SW480 (cell line): ENCODE results near the gene HCN2.
A peak's percentile ranks its signal among the peaks of the same experiment; 100 is the strongest.
"Not testable (repeated sequence)": the region's sequence is repeated elsewhere in the genome, so short reads cannot be mapped to it uniquely, and the experiment has no call there.

Source experiments
- DNase-seq: peaks from one replicate; pipeline ENCODE4 v3.0.0-alpha.2; 2016; ENCODE audit warnings: low spot score

Gene HCN2

DNA sequence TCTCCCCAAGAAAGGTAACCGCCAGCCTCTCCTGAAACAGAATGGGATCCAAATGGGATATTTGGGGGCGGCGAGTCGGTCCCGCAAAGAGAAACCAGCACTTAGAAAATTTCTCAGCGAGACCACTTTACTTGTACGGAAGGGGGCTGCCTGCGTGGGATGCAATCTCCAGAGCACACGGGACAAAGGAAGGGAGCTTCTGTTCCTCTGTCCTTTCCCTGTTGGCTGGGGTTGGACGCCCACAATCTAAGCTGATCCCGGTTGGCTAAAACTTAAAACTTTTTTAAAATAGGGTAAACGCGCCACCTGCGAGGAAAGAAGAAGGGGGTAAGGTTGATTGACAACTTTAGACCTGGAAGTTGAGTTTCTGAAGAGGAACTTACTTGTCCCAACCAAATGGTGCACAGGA lies 18.1 kb upstream of the HCN2 start:
- DNase-seq = peak; percentile 53

DNA sequence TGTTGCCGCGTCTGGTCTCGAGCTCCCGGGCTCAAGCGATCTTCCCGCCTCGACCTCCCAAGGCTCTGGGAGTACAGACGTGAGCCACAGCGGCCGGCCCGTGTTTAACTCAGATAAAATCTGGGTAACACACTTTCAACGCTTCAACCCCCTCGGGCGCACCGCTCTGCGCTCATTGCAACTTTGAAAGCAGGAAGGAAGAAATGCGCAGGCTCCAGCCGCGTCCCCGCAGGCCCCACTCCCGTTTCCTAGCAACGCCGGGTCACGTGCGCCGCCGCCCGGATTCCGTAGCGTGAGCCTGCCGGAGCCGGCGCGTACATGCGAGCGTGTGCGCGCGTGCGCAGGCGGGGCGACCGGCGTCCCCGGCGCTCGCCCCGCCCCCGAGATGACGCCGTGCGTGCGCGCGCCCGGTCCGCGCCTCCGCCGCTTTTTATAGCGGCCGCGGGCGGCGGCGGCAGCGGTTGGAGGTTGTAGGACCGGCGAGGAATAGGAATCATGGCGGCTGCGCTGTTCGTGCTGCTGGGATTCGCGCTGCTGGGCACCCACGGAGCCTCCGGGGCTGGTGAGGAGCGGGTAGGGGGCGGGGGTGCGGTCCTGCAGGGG lies 17.4 kb upstream of the HCN2 start, which contains the start of gene BSG:
TSS of gene BSG (plus strand) at position 457 of the 603 bp plus-strand sequence. CDS start at position 496, 39 bp downstream.
- peak; percentile 91 for DNase-seq

DNA sequence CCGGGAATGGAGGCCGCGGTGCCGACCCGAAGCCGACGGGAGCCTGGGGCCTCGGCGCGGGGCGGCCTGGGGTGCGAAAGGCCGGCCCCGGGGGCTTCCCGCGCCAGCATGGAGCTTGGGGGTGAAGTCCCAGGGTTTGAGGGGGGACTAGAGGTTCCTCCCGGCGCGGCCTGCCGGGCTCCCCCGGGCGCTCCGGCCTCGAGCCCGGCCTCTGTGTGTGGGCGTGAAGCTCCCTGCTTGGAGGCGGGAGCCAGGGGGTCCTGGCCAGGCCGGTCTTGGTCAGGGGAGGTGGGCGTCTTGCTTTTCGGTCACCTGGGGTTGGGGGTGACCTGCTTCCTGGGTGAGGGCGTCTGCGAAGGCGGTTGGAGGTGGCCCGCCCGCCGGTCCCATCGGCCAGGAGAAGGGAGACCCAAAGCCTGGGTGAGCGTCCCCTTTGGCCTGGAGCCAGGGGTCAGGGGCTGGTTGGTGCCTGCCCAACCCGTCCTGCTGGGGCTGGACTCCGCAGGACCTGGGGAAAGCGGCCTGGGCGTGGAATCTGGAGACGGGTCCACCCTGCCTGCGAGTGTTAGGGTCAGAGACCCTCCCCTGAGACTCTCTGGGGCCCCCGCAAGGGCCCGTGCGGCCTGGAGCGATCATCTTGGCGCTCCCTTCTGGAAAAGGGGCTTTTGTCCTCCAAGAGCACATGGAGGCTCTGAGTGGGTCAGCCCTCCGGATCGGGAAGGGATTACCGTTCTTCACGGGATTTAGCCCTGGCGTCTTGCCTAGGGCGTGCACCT lies 16.8 kb upstream of the HCN2 start:
- no peak for DNase-seq

DNA sequence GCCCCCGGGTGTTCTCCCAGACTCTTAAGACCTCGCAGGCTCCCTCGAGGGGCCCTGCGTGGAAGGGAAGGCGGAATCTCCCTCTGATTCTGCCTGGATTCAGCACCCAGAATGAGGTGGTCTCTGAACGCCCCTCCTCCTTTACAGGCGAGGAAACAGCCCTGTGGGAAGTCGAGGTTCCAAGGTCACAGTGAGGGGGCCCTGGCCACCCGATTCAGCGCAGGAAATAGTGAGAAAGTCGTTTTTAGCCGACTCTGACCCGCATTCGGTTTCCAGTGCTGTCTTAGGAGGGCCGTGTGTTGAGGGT lies 16.2 kb upstream of the HCN2 start:
- no peak for DNase-seq

DNA sequence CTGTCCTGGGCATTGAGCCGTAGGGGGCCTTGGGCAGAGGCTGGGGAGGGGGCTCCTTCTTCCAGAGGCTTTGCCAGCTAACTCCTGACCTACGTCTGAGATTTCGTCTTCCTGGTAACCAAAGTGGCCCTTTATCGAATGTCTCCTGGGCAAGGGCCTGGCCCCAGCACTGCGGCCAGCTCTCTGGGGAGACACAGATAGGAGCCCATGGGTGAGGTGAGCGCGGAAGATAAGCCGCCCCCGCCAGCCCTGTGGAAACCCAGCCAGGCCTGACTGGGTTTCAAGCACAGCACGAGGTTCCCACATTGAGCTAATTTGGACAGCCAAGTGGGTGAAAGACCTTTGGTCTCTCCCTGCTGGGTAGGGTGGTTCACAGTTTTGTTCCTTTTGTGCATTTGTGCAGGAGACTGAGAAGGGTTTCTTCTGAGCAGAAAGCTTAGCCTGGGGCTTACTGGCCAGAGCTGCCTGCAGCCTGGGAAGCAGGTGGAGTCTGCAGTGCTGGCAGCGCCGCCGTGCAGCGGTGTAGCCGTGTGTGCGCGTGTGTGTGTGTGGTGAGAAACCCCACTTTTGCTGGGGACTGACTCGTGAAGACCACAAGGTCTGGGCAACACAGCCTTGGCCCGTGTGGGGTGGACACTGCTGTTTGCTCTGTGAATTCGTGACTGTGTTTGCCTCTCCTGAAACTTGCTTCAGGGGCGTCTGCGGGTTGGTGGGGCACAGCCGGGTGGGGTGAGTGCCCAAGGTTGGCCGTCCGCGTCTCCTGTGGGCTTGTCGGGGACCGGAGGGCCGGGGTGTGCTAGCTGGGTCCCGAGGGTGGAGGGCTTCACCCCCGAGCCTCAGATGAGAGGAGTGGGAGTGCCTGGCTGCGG lies 14.8 kb upstream of the HCN2 start:
- DNase-seq = no peak

DNA sequence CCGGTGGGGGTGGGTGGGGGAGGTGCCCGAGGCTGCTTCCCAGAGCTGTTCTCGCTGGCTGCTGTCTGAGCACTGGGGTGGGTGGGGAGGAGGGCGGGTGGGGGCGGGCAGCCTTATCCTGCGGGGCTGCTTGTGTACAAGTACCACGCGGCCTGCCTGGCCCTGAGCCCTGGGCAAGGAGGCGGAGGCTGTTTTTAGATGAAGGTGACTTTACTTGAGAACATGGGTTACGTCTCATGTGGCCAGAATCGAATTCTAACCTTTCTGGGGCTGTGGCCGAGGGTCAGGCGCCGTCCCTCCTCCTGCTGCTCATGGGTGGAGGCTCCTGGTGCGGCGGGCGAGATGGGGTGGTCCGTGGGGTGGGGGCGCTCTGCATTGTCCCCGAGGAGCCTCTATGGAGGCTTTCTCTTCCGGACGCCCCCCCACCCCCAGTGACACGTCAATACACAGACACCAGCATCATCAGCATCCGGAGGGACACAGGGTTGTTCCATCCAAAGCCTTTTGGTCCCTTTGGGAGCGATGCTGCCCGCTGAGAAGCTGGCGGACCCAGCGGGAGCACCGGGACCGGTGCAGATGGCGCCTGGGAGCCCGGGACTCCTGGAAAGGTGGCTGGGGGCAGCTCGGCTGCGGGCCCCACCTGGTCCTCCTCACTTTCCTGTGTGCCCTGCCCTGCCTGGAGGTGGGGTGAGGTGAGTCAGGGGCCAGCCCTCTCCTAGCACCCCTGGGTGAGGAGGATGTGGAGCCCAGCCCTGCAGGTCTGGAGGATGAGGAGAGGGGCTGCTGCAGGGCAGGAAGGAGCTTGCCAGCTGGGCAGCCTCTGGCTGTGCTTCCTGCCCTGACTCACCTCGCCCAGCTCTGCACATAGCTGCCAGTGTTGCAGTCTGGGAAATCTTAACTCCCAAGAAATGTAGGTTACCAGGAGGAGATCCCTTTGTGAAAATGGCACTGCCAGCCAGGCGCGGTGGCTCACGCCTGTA lies 13.9 kb upstream of the HCN2 start:
- no peak for DNase-seq

DNA sequence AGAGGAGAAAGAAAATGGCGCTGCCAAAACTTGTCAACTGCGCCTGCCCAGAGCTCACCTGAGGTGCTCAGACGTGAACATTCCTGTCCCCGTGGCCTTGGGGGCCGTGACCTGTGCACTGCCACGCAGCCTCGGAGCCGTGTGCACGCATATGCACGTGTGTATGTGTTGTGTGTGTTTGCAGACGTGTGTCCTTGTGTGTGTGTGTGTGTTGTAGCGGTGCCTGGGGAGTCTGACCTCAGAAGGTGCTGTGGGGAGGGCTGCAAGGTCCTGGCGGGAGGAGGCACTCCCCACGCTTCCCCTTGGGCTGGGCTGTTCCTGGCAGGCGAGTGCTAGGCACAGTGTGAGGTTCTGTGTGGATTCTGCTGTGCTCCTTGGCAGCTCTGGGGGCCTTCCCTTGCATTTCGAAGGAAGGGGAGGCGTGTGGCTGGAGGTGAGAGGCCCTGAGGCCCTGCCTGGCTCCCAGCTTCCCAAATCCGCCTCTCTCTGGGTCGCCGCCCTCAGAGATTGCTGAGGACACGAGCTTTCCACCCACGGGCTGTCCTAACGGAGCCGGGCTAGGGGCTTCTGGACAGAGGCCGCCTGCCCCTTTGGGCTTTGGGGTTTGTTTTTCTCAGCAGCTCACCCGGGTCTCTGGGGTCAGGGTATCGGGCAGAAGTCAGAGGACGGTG lies 12.8 kb upstream of the HCN2 start:
- no peak for DNase-seq

DNA sequence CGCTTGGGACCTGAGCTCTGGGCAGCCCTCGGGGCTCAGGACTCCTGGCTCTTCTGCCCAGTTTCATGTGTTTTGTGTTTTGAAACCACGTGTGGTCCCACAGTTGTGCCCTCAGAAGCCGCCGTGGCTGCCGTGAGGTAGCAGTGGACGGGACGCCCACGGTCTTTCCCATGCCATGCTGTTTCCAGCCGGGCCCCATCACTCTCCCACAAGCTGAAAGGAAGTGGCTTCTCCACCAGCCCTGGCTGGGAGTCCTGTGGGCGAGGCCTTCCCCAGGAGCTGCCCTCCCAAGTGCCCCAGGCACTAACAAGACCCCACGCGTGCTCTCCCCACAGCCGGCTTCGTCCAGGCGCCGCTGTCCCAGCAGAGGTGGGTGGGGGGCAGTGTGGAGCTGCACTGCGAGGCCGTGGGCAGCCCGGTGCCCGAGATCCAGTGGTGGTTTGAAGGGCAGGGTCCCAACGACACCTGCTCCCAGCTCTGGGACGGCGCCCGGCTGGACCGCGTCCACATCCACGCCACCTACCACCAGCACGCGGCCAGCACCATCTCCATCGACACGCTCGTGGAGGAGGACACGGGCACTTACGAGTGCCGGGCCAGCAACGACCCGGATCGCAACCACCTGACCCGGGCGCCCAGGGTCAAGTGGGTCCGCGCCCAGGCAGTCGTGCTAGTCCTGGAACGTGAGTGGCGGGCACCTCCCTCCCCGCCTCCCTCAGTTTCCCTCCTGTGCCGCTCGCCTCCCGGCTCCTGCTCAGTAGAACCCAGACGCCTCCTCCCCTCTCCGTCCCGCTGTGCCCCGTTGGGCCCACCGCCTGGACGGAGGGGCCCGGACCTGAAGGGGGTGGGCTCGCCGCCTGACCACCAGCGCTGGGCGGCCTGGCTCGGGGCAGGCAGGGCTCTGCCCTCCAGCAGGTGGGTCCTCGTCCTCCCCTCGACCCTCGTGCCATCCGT lies 12.0 kb upstream of the HCN2 start:
- no peak for DNase-seq

DNA sequence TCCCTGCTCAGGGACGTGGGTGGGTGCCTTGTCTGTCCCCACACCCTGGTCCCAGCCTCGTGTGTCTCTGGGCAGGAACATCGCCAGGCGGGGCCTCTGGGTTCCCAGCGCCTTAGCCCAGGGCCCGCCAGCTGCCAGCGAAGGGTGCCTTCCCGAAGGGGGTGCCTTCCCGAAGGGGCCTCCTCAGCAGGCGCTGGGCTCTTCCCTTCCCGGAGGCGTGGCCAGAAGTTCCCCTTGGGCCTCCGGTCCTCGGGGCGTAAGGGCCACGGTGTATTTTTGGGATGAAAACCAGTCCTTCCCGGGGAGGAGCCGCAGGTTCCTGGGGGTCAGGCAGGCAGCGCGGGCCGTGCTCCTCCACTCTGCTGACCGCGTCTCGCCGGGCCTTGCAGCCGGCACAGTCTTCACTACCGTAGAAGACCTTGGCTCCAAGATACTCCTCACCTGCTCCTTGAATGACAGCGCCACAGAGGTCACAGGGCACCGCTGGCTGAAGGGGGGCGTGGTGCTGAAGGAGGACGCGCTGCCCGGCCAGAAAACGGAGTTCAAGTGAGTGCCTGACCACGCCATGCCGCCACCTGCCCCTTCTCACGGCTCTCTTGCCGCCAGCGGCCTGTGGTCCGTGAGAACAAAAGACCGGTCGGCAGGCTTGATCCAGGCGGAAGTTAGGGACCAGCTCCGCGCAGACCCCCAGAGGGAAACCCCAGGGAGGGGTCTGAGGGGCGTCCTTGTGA lies 10.4 kb upstream of the HCN2 start:
- no peak for DNase-seq

DNA sequence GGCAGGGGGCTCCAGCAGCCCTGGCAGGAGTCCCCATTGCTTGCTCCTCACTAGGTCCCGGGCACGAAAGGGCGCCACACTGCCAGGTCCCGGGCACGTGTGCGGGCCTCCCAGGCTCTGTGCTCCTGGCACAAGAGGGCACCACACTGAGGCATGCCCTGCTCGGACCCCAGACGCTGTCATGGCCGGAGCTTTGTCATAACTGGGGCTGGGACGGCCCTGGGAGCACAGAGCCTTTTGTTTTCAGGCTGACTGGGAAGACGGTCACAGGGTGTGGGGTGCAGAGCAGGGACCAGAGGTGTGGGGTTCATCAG lies 9.9 kb upstream of the HCN2 start:
- DNase-seq = no peak

DNA sequence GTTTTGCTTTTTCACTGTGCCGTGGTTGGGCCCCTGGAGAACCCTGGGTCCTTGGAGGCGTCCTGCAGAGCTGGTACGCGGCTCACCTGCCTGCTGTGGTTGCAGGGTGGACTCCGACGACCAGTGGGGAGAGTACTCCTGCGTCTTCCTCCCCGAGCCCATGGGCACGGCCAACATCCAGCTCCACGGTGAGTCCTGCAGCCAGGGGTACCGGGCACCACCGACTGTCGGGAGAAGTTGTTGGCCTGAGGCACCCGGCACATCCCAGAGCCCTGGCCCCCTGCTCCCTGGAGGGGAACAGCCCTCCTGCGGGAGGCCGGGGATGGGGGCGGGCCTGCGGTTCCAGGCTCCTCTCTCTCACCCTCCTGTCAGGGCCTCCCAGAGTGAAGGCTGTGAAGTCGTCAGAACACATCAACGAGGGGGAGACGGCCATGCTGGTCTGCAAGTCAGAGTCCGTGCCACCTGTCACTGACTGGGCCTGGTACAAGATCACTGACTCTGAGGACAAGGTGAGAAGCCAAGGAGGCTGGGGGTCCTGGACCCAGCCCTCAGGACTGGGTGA lies 9.3 kb upstream of the HCN2 start:
- DNase-seq = no peak

DNA sequence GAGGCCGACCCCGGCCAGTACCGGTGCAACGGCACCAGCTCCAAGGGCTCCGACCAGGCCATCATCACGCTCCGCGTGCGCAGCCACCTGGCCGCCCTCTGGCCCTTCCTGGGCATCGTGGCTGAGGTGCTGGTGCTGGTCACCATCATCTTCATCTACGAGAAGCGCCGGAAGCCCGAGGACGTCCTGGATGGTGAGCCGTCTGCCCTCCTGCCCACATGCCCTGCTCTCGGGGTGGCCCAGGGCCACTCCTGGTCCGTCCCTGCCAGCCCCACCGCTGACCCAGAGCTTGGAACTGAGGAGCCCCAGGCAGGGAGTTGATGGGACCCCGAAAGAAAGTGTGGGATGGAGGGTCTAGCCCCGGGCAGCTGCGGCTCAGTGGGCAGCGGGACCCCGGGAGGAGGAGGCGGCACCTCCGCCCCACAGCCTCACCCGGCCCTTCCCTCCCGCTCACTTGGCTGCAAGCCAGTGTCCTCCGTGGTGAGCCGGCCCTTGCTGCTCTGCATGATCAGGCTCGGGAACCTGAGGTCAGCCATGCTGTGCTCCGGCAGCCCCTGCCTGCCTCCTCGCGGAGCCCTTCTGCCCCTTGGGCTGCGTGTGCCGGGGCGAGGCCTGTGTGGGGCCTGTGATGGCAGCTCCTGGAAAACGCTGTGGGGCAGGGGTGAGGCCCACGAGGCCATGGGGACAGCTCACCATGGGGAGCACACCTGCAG lies 8.1 kb upstream of the HCN2 start:
- no peak for DNase-seq

DNA sequence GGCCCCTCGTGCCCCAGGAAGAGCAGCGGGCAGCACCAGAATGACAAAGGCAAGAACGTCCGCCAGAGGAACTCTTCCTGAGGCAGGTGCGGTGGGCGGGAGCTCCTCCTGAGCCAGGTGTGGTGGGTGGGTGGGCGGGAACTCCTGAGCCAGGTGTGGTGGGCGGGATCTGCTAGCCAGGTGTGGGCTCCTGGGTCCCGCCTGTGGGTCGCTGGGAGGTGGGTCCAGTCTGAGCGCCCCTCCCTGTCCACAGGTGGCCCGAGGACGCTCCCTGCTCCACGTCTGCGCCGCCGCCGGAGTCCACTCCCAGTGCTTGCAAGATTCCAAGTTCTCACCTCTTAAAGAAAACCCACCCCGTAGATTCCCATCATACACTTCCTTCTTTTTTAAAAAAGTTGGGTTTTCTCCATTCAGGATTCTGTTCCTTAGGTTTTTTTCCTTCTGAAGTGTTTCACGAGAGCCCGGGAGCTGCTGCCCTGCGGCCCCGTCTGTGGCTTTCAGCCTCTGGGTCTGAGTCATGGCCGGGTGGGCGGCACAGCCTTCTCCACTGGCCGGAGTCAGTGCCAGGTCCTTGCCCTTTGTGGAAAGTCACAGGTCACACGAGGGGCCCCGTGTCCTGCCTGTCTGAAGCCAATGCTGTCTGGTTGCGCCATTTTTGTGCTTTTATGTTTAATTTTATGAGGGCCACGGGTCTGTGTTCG lies 7.0 kb upstream of the HCN2 start:
- no peak for DNase-seq

DNA sequence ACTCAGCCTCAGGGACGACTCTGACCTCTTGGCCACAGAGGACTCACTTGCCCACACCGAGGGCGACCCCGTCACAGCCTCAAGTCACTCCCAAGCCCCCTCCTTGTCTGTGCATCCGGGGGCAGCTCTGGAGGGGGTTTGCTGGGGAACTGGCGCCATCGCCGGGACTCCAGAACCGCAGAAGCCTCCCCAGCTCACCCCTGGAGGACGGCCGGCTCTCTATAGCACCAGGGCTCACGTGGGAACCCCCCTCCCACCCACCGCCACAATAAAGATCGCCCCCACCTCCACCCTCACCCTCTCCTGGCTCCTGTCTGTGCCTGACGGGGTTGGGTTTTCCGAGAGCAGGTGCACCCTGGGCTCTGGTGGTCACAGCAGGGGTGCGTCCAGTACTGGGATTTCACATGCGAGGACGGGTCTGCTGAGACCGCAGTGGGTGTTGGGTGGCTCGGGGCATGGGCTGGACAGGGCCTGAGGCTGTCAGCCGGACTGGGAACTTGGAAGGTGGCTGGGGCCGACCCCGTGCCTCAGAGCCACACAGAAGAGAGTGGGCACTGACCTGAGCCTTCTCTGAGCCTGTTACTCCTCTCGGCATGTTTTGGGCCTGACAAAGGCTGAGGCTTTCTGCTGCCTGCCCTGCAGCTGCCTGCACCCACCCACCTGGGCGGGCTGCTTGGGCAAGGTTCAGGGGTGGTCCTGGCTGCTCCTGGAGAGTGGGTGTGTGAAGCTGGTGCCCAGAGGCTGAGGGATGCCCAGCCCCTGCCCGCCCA lies 6.3 kb upstream of the HCN2 start:
- DNase-seq = no peak

DNA sequence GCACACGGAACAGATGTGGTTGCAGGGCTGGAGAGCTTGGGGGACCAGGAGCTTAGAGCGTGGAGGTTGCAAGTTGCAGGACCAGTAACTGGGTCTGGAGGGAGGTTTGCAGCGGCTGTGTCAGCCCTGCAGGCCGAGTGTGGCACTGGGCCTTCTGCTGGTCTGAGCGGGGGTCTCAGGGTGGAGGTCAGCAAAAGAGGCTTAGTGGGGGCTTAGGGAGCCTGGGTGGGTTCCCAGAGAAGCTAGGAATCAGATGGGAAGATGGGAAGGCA lies 5.8 kb upstream of the HCN2 start:
- DNase-seq = no peak

DNA sequence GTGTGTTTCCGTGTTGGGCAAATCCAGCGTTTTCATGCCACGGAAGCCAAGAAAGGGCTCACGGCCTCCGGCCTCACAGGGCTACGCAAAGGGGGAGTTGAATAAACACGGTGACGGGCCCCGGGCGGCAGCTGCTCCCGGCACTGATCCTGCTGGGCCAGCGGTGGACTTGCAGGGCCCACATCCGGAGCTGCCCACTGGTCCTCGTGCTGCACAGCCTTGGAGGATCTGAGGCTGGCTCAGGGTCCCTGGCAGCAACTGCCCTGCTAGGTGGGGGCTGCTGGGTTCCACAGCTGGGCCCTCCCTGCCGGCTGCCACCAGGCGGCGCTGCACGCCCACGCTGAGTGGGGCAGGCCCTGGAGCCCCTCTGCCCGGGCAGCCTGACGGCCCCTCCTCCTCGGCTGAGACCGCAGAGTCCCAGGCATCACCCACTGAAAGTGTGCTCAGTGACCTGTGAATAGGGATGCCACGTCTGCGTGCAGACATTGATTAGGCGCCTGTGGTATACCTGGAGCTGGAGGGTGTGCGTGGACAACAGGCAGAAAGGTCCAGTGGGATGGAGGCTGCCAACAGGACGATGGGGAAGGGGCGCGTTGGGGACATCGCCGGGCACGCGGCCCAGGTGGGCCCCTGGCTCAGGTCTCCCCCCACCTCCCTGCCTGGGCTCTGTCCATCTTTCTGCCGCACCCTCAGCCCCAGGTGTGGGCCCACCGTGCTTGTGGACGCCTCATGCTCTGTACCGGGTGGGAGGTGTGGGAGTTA lies 5.3 kb upstream of the HCN2 start:
- DNase-seq = no peak

DNA sequence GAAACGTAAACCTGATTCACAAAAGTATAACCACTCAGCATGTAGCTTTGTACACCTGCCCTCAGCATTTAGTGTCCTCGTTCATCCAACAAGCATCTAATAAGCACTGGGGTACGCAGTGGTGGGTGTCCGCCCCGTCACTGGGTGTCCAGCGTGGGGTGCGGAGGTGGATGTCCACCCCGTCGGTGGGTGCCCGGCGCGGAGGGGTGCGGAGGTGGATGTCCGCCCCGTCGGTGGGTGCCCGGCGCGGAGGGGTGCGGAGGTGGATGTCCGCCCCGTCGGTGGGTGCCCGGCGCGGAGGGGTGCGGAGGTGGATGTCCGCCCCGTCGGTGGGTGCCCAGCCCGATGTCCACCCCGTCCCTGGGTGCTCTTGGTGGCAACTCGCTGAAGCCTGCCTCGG lies 4.5 kb upstream of the HCN2 start:
- not testable (repeated sequence) for DNase-seq
